CD4-positive, alpha-beta T cell treated with Interferon gamma for 1 hour (primary cell): ENCODE data around the gene BTAF1.

Experiments
- DNase-seq: peaks from one replicate; pipeline ENCODE4 v3.0.0-alpha.2; 2020

BTAF1 gene

GRCh38 chr10:92054807-92055206 lies 131.2 kb downstream of the BTAF1 start:
- DNase-seq = no peak

GRCh38 chr10:92062273-92062672 lies 138.7 kb downstream of the BTAF1 start:
- no peak for DNase-seq

DNA sequence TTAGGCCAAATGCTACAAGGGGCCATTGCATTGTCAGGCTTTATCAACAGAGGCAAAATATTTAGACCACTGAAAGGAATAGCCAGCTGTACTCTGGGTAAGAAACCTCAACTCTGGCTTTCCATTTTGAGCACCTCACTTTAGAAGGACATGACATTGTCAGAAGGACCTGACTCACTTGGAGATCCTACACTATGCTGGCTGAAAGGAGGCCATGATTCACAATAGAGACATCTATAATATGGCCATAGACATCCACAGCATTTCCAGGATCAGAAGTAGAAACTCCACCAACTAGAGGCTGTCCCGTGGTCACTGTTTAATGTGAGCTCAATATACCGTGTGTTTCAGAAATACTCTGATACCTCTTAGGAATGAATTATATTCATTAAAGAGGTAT lies 140.9 kb downstream of the BTAF1 start:
- no peak for DNase-seq

DNA sequence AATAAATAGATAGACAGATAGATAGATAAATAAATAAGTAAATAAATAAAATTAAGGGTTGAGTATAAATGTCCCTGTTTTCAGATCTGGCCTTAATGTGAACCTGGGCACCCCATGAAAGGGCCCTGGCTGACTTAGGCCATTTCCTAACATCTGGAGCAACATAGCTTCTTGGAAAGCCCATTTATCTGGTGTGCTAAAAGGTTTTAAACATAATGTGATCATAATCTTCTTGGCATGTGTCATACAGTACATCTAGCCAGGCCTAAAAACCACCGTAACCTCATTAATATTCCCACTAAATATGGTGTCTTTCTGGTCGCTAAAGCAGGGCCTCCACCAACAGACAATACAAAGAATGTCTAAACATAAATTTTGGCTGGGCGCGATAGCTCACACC lies 142.8 kb downstream of the BTAF1 start:
- no peak for DNase-seq

DNA sequence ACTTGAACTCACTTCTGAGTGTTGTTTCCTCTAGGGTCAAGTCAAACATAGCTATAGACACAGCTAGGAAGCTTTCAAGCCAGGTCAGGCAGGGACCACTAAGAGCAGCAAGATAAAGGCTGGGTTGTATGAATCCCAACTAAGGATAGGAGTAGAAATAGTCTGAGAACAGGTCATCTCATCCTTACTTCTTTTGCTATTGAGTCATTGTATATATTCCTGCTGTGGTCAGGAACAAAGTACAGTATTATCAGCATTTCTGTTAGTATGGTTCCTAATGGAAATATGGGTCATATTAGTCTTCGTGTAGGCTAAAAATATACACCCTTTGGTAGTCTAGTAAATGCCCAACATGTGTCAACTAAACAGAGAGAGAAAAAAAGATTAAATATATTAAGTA lies 145.3 kb downstream of the BTAF1 start:
- no peak for DNase-seq

- DNase-seq = no peak
Measured at GRCh38 chr10:92074126-92074887, 150.7 kb downstream of the BTAF1 start.

DNA sequence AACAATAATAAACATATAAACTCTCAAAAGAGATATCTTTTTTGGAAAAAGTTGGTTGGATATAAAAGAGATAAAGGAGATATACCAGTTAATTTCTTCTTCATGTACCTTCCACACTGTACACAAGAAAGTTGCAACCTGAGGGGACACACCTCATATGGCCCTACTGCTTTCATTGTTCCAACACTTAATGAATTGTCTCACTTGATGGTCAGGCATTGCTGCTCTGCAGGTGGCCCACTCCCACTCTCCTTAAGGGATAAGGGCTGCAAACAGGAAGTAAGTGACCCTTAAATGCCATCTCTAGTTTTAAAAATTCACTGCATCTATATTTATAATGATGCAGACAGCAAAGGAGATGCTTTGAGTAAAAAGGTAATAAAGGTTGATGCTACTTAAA lies 152.3 kb downstream of the BTAF1 start:
- DNase-seq = no peak

DNA sequence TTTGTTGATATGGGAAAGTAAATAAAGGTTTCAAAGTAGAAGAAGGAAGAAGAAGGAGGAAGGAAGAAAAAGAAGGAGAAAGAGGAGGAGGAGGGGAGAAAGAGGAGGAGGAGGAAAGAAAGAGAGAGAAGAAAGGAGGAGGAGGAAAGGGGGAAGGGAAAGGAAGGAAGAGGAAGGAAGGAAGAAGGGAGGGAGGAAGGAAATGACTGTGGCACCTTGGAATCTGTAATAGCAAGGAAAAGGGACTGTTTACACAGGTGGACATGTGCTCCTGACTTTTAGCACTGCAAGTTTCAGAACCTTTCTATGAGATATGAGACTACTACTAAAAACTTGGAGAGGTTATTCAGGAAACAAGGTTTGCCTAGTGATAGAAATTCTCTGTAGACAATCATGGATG lies 153.2 kb downstream of the BTAF1 start:
- no peak for DNase-seq

- no peak for DNase-seq
Measured at GRCh38 chr10:92079003-92079402, 155.4 kb downstream of the BTAF1 start.
